ENCODE data around the gene TMEM225.
"Not testable (repeated sequence)": the region's sequence is repeated elsewhere in the genome, so short reads cannot be mapped to it uniquely, and the experiment has no call there.

TMEM225 gene, protein sequence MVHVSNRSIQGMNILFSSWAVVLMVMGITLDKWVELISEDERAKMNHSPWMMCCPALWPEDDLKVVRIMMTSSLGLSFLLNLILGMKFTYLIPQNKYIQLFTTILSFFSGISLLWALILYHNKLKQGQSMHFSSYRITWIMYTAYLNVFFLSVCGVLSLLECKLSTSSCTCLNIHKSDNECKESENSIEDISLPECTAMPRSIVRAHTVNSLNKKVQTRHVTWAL

DNA sequence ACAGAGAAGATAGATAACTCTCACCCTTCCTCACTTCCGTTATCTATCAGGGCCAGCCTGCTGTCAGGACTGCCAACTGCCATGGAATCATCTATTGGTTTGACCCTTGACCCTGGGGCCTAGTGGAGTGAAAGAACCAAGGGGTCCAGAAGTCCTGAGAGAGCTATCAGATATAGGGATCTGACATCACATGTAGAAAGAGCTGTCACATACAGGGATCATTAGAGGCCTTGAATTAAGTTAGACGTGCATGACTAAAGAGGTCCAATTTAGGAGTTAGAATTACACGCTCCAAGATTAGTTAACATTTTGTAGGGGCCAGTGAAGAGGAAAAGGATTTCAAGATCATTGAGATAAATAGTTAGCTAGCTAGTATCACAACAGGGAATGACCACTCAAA, at the start of gene TMEM225:
TMEM225 (minus strand) TSS at position 101 of the 400 bp plus-strand sequence. CDS start 245 bp downstream, outside the sequence.
- ATAC-seq (ENCODE audit: low read depth): no peak
- Mint-ChIP-seq H3K9me3 (no peaks in the 10 kb centered on the region), H3K4me3 (no peak within 1 kb of the TSS), H3K4me1 (no peaks in the 10 kb centered on the region), H3K27ac (no peak within 1 kb of the TSS), H3K27me3 (no peaks in the 10 kb centered on the region), H3K36me3 (no peaks in the 10 kb centered on the region)
- DNase-seq (ENCODE audit: low spot score in 2 of 2): no peak

DNA sequence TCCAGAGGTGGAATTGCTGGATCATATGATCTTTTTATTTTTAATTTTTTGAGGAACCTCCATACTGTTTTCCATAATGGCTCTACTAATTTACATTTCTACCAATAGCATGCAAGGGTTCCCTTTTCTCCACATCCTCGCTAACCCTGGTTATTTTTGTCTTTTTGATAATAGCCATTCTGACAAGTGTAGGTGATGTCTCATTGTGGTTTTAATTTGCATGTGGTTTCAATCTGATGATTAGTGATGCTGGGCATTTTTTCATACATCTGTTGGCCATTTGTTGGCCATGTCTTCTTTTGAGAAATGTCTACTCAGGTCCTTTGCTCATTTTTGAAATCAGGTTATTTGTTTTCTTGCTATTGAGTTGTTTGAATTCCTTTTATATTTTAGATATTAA, 38.6 kb upstream of the TMEM225 start:
- DNase-seq (ENCODE audit: low spot score in 2 of 2) (no peak), ATAC-seq (ENCODE audit: low read depth) (no peak)
- no peak overlapping the region for H3K4me3 Mint-ChIP-seq
- no peaks in the 10 kb centered on the region for H3K4me1 Mint-ChIP-seq
- no peak overlapping the region for H3K27ac Mint-ChIP-seq
- H3K36me3 Mint-ChIP-seq: no peaks in the 10 kb centered on the region
- H3K27me3 Mint-ChIP-seq: no peaks in the 10 kb centered on the region
- H3K9me3 Mint-ChIP-seq: peaks cover 2% of the 10 kb centered on the region

DNA sequence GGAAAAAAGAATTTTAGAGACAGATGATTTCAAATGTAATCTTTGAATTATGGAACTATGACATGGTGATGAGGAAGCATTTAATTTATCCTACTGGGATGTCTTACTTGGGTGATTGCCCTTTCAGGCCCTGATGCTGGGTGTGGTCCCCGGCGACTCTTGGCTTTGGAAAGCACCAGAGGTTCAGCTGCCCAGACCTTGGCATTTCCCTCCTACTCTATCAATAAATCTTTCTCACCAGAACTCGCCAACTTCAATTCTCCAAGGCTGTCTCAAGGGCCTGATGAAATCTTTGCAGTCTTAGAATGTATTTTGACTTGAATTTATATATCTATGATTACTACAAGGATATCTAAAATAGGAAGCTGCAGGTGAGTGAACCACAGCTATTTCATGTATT, 35.5 kb upstream of the TMEM225 start:
- H3K36me3 Mint-ChIP-seq: no peaks in the 10 kb centered on the region
- H3K9me3 Mint-ChIP-seq: peaks cover 2% of the 10 kb centered on the region
- no peak overlapping the region for H3K27ac Mint-ChIP-seq
- no peak overlapping the region for H3K4me3 Mint-ChIP-seq
- no peaks in the 10 kb centered on the region for H3K27me3 Mint-ChIP-seq
- no peaks in the 10 kb centered on the region for H3K4me1 Mint-ChIP-seq
- DNase-seq (ENCODE audit: low spot score in 2 of 2) (no peak), ATAC-seq (ENCODE audit: low read depth) (no peak)

DNA sequence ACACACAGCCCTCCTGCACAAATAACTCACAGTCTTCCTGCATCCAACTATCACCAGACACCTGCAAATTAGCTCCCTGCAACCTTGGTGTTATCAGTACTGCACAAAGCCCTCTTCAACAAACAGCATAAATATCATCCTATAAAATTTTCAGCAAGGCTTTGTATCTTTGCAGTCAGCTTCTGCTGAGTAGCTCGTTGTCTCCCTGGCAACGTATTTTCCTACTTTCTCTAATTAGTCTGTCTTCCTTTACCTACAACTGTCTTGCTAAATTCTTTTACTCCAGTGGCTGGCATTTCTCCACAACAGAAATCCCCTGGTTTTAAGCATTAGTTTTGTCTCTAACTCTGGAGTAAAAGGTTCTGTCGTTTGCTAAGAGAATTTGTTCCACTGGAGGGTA, 20.4 kb upstream of the TMEM225 start:
- no peaks in the 10 kb centered on the region for H3K4me1 Mint-ChIP-seq
- no peak for ATAC-seq (ENCODE audit: low read depth)

DNA sequence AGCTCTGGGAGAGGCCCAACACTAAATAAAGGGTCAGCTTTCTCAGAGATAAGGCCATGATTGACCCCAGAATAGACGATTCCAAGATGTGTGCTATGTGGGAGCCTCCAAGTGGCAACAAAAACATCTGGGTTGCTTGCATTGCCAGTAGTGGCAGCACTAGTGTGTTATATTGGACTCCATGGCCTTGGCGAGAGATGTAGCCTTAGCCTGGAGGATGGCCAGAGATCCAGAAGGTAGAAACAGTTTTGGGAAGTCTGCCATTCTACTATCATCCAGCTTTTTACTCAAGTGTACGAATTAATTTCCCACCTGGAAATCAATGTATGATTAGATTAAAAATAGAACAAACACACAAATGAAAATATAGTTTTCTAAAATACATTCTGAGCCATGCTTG, 19.5 kb upstream of the TMEM225 start:
- Mint-ChIP-seq H3K4me3 (no peak overlapping the region), H3K36me3 (no peaks in the 10 kb centered on the region), H3K4me1 (no peaks in the 10 kb centered on the region), H3K9me3 (no peaks in the 10 kb centered on the region), H3K27ac (no peak overlapping the region), H3K27me3 (peaks cover 5% of the 10 kb centered on the region)
- DNase-seq (ENCODE audit: low spot score in 2 of 2) (no peak), ATAC-seq (ENCODE audit: low read depth) (no peak)

More for the DNA sequence above, 20.4 kb upstream of the TMEM225 start:
- H3K4me3 Mint-ChIP-seq: no peak overlapping the region
- DNase-seq (ENCODE audit: low spot score in 2 of 2): no peak
- H3K27me3 Mint-ChIP-seq: peaks cover 5% of the 10 kb centered on the region
- no peak overlapping the region for H3K27ac Mint-ChIP-seq
- no peaks in the 10 kb centered on the region for H3K36me3 Mint-ChIP-seq
- no peaks in the 10 kb centered on the region for H3K9me3 Mint-ChIP-seq

DNA sequence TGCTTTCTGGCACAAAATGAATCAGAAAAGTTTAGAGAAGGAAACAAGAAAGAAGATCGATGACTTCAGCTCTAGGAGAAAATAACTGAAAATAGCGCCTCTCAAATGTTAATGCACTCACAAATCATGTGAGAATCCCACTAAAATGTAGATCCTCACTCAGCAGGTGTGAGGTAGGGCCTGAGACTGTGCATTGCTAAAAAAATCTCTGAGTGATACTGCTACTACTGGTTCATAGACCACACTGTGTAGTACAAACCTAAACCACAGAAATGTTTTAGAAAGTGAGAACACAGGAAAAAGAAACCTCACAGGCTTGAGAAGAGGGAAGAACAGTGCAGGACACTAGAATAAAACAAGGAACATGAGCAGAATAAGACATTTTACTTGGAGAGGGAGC, 18.5 kb upstream of the TMEM225 start:
- H3K27ac Mint-ChIP-seq: no peak overlapping the region
- H3K4me1 Mint-ChIP-seq: no peaks in the 10 kb centered on the region

DNA sequence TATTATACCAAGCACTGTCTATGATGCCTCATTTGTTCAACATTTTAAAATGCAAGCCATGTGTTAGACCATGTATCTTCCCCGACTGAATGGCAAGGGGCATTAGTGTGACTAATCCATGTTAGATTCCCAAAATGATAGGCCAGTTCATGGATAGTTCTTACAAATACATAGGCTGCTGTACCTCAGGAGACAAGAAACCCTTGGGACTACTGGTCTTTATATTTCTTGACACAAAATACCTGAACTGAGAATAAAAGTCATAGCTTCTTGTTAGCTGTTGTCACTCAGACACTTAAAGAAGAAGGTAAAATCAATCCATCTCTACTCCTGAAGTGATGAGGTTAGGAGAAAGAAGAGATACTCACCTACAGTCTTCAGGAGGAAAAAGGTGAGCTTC, 16.4 kb upstream of the TMEM225 start, which contains the start of gene OR8D4:
OR8D4 (plus strand) TSS at position 301 of the 400 bp plus-strand sequence. CDS start 4,265 bp downstream, outside the sequence.
- Mint-ChIP-seq H3K9me3 (no peaks in the 10 kb centered on the region), H3K4me3 (no peak within 1 kb of the TSS), H3K36me3 (no peaks in the 10 kb centered on the region), H3K27me3 (peaks cover 3% of the 10 kb centered on the region), H3K4me1 (no peaks in the 10 kb centered on the region), H3K27ac (no peak within 1 kb of the TSS)
- ATAC-seq (ENCODE audit: low read depth) (no peak), DNase-seq (ENCODE audit: low spot score in 2 of 2) (no peak)

More for the DNA sequence above, 18.5 kb upstream of the TMEM225 start:
- ATAC-seq (ENCODE audit: low read depth) (no peak), DNase-seq (ENCODE audit: low spot score in 2 of 2) (no peak)
- no peak overlapping the region for H3K4me3 Mint-ChIP-seq
- H3K9me3 Mint-ChIP-seq: no peaks in the 10 kb centered on the region
- H3K27me3 Mint-ChIP-seq: peaks cover 5% of the 10 kb centered on the region
- H3K36me3 Mint-ChIP-seq: no peaks in the 10 kb centered on the region

DNA sequence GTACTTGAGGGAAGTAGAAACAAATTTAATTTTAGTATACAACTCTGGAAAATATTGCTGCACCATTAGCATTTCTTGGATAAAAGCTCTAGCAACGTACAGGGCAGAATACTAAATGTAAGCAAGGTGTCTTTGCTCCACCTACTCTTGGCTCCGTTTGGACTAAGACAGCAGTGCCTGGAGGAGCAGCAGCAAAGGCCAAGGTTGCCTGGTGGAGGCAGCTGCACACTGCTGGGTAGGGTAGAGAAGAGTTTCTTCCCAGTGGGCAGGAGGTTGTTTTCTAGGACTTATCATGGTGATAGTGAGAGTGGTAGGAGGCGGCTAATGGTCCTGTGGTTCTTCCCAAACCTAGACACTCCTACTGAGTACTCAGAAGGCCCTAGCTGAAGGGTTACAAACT, 14.3 kb upstream of the TMEM225 start:
- Mint-ChIP-seq H3K9me3 (no peaks in the 10 kb centered on the region), H3K36me3 (no peaks in the 10 kb centered on the region), H3K27ac (no peak overlapping the region), H3K4me1 (no peaks in the 10 kb centered on the region), H3K4me3 (no peak overlapping the region), H3K27me3 (peaks cover 3% of the 10 kb centered on the region)
- DNase-seq (ENCODE audit: low spot score in 2 of 2) (no peak), ATAC-seq (ENCODE audit: low read depth) (no peak)

DNA sequence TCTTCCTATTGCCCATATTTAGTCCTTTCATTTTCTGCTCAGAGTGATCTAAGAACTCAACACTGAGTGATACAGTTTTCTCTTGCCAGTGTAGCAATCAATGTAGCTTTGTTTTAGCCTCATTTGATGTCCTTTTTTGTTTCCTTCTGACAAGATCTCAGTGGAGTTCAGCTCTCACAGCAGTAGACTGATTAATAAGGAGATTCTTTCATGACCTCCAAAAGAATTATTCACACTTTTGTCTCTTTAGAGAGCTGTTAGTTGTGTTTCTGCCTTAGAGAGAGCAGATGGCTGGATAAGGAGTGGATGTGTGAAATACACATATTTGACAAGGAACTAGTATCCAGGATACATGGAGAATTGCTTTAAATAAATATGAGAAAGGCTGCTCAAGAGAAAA, 6.6 kb upstream of the TMEM225 start:
- ATAC-seq (ENCODE audit: low read depth) (no peak), DNase-seq (ENCODE audit: low spot score in 2 of 2) (no peak)
- H3K27ac Mint-ChIP-seq: no peak overlapping the region
- no peaks in the 10 kb centered on the region for H3K9me3 Mint-ChIP-seq
- no peaks in the 10 kb centered on the region for H3K36me3 Mint-ChIP-seq
- no peaks in the 10 kb centered on the region for H3K4me1 Mint-ChIP-seq
- no peaks in the 10 kb centered on the region for H3K27me3 Mint-ChIP-seq
- no peak overlapping the region for H3K4me3 Mint-ChIP-seq

DNA sequence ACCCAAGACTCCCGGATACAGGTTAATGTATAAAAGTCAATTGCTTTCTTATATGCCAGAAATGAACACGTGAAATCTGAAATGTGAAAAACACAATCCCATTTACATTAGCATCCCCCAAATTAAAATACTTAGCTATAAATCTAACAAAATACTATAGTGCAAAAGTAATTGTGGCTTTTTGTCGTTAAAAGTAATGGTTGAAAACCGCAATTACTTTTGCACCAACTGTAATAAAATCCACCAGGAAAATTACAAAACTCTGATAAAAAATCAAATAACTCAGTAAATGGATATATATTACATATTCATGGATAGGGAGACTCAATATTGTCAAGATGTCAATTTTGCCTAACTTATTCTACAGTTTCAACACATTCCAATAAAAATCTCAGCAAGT, 4.6 kb downstream of the TMEM225 start:
- peaks cover 2% of the 10 kb centered on the region for H3K9me3 Mint-ChIP-seq
- H3K36me3 Mint-ChIP-seq: no peaks in the 10 kb centered on the region
- no peak for ATAC-seq (ENCODE audit: low read depth)
- no peaks in the 10 kb centered on the region for H3K27me3 Mint-ChIP-seq
- H3K4me1 Mint-ChIP-seq: no peaks in the 10 kb centered on the region
- H3K27ac Mint-ChIP-seq: no peak overlapping the region
- no peak overlapping the region for H3K4me3 Mint-ChIP-seq
- DNase-seq (ENCODE audit: low spot score in 2 of 2): no peak

DNA sequence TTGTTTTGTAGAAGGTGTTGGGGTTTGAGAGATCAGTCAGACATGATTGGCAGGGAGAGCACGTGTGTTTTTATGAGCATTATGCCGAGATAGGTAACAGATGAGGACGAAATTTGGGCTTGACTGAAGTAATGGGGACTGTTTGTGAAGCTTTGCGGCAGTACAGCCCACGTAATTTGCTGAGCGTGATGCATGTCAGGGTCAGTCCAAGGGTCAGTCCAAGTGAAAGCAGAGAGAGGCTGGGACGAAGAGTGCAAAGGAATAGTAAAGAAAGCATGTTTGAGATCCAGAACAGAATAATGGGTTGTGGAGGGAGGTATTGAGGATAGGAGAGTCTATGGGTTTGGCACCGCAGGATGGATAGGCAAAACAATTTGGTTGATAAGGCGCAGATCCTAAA, 17.7 kb downstream of the TMEM225 start:
- not testable (repeated sequence) for H3K27ac Mint-ChIP-seq; H3K27me3 Mint-ChIP-seq; DNase-seq (ENCODE audit: low spot score in 2 of 2); H3K9me3 Mint-ChIP-seq; H3K4me1 Mint-ChIP-seq; H3K36me3 Mint-ChIP-seq; ATAC-seq (ENCODE audit: low read depth); H3K4me3 Mint-ChIP-seq

DNA sequence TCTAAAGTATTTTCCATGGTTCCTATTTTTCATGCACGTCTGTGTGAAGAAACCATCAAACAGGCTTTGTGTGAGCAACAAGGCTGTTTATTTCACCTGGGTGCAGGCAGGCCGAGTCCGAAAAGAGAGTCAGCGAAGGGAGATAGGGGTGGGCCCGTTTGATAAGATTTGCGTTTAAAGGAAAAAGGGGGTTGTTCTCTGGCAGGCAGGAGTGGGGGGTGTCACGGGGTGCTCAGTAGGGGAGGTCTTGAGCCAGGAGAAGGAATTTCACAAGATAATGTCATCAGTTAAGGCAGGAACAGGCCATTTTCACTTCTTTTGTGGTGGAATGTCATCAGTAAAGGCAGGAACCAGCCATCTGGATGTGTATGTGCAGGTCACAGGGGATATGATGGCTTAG, 20.2 kb downstream of the TMEM225 start:
- not testable (repeated sequence) for H3K9me3 Mint-ChIP-seq; H3K27ac Mint-ChIP-seq; H3K27me3 Mint-ChIP-seq; H3K36me3 Mint-ChIP-seq; ATAC-seq (ENCODE audit: low read depth); DNase-seq (ENCODE audit: low spot score in 2 of 2); H3K4me3 Mint-ChIP-seq; H3K4me1 Mint-ChIP-seq

DNA sequence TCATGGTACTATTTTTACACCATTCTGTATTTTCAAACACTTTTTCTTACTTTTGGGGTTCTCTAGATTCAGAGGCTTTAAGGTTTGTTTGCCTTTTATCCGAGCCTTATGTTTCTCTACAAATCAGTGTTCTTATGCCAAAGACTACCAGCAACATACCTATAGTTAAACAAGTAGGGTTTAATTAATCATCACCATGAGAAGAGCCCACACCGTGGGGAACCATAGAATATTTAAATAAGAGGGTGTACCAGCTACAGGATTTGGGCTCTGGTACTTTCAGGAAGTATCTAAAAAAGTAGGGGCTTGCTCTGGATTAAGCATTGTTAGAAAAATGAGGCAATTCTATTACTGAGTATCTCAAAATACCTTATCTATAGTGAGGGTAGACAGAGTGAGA, 25.7 kb downstream of the TMEM225 start:
- peaks cover 5% of the 10 kb centered on the region for H3K9me3 Mint-ChIP-seq
- H3K27me3 Mint-ChIP-seq: no peaks in the 10 kb centered on the region
- ATAC-seq (ENCODE audit: low read depth) (no peak), DNase-seq (ENCODE audit: low spot score in 2 of 2) (no peak)
- H3K27ac Mint-ChIP-seq: no peak overlapping the region
- no peaks in the 10 kb centered on the region for H3K36me3 Mint-ChIP-seq
- H3K4me1 Mint-ChIP-seq: no peaks in the 10 kb centered on the region
- no peak overlapping the region for H3K4me3 Mint-ChIP-seq

DNA sequence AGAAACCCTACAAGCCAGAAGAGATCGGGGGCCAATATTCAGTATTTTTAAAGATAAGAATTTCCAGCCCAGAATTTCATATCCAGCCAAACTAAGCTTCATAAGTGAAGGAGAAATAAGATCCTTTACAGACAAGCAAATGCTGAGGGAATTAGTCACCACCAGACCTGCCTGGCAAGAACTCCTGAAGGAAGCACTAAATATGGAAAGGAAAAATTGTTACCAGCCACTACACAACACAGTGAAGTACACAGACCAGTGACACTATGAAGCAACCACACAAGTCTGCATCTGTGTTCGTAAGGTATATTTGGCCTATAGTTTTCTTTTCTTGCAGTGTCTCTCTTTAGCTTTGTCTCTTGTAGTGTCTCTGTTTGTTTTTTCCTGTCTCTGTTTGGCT, 29.0 kb downstream of the TMEM225 start:
- no peak for ATAC-seq (ENCODE audit: low read depth)
- H3K4me3 Mint-ChIP-seq: no peak overlapping the region
- DNase-seq (ENCODE audit: low spot score in 2 of 2): no peak
- no peaks in the 10 kb centered on the region for H3K36me3 Mint-ChIP-seq
- no peak overlapping the region for H3K27ac Mint-ChIP-seq
- peaks cover 4% of the 10 kb centered on the region for H3K9me3 Mint-ChIP-seq
- peaks cover 3% of the 10 kb centered on the region for H3K27me3 Mint-ChIP-seq
- no peaks in the 10 kb centered on the region for H3K4me1 Mint-ChIP-seq

DNA sequence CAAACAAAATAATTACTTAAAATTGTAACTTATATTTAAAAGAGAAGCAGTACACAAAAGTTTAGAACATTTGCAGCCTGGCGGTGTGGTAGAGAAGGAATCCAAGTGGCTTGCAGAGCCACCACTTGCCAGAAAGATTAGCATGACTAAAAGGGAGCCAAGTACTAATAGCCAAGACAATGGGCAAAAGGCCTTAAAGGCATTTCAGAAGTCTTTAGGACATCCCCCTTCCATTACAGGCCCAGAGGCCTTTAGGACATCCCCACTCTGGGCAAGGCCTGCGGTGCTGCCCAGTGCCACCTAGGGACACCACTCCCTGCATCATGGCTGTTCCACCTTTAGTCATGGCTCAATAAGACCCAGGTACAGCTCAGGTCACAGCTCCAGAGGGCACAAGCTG, 32.4 kb downstream of the TMEM225 start:
- ATAC-seq (ENCODE audit: low read depth): no peak
- Mint-ChIP-seq H3K27me3 (peaks cover 6% of the 10 kb centered on the region), H3K27ac (no peak overlapping the region), H3K4me3 (no peak overlapping the region), H3K4me1 (no peaks in the 10 kb centered on the region), H3K9me3 (peaks cover 5% of the 10 kb centered on the region), H3K36me3 (no peaks in the 10 kb centered on the region)
- no peak for DNase-seq (ENCODE audit: low spot score in 2 of 2)
